H9 (cell line): ENCODE measurements around the gene IL6R. TPM values are rescaled to one million over a fixed set of nuclear protein-coding genes. Genes with fewer than 3 reads are reported as not detected.

ENCODE experiments used
- DNase-seq: peaks from one replicate; pipeline ENCODE4 v3.0.0-alpha.2; 2017
- H2AFZ ChIP-seq: one replicate; pipeline ENCODE4 v1.6.1; 2013; ENCODE audit warnings: mild to moderate bottlenecking, low read length, control low read depth, moderate library complexity
- H2AK5ac ChIP-seq: 2 replicates; pipeline ENCODE4 v1.6.1; 2013; ENCODE audit warnings: low read length, control low read depth, mixed read lengths; ENCODE audit not compliant: insufficient read length
- H2BK120ac ChIP-seq: one replicate; pipeline ENCODE4 v1.6.1; 2013; ENCODE audit warnings: low read depth, mild to moderate bottlenecking, low read length, control low read depth, inconsistent platforms; ENCODE audit not compliant: poor library complexity, severe bottlenecking
- H2BK12ac ChIP-seq: 2 replicates; pipeline ENCODE4 v1.6.1; 2013; ENCODE audit warnings: low read length, control low read depth, mixed read lengths, low read depth; ENCODE audit not compliant: insufficient read length
- H2BK15ac ChIP-seq: 2 replicates; pipeline ENCODE4 v1.6.1; 2013; ENCODE audit warnings: low read depth, low read length, control low read depth
- H2BK20ac ChIP-seq: one replicate; pipeline ENCODE4 v1.6.1; 2013; ENCODE audit warnings: low read depth, mild to moderate bottlenecking, low read length, control low read depth, inconsistent platforms; ENCODE audit not compliant: poor library complexity, severe bottlenecking
- H2BK5ac ChIP-seq: 2 replicates; pipeline ENCODE4 v1.6.1; 2013; ENCODE audit warnings: low read length, control low read depth, mixed read lengths; ENCODE audit not compliant: insufficient read length
- H3K14ac ChIP-seq: 2 replicates; pipeline ENCODE4 v1.6.1; 2013; ENCODE audit warnings: low read length, control low read depth; ENCODE audit not compliant: insufficient read depth
- H3K18ac ChIP-seq: 2 replicates; pipeline ENCODE4 v1.6.1; 2013; ENCODE audit warnings: low read depth, mild to moderate bottlenecking, mixed read lengths, low read length, control low read depth; ENCODE audit not compliant: insufficient read length
- H3K23ac ChIP-seq: 2 replicates; pipeline ENCODE4 v1.6.1; 2013; ENCODE audit warnings: low read length, control low read depth, mixed read lengths, low read depth; ENCODE audit not compliant: insufficient read length
- H3K23me2 ChIP-seq: 2 replicates; pipeline ENCODE4 v1.6.1; 2013; ENCODE audit warnings: low read depth, mild to moderate bottlenecking, mixed read lengths, low read length, control low read depth; ENCODE audit not compliant: insufficient read length, poor library complexity, severe bottlenecking
- H3K27ac ChIP-seq: 2 replicates; pipeline ENCODE4 v1.5.1; 2013; ENCODE audit warnings: low read length, control low read depth, mixed read lengths, low read depth; ENCODE audit not compliant: insufficient read length
- H3K27me3 ChIP-seq: 2 replicates; pipeline ENCODE4 v1.6.1; 2013; ENCODE audit warnings: low read length, control low read depth, inconsistent platforms; ENCODE audit not compliant: insufficient read depth
- H3K4ac ChIP-seq: 2 replicates; pipeline ENCODE4 v1.6.1; 2013; ENCODE audit warnings: low read depth, mild to moderate bottlenecking, control low read depth, inconsistent platforms, low read length, moderate library complexity
- H3K4me1 ChIP-seq: 2 replicates; pipeline ENCODE4 v1.6.1; 2013; ENCODE audit warnings: low read length, control low read depth, inconsistent platforms; ENCODE audit not compliant: insufficient read depth
- H3K4me2 ChIP-seq: 2 replicates; pipeline ENCODE4 v1.6.1; 2013; ENCODE audit warnings: low read length, control low read depth, mixed read lengths; ENCODE audit not compliant: insufficient read length, insufficient read depth
- H3K56ac ChIP-seq: 2 replicates; pipeline ENCODE4 v1.6.1; 2013; ENCODE audit warnings: low read depth, mild to moderate bottlenecking, mixed read lengths, low read length, control low read depth; ENCODE audit not compliant: insufficient read length
- H3K79me1 ChIP-seq: 2 replicates; pipeline ENCODE4 v1.6.1; 2013; ENCODE audit warnings: low read depth, mild to moderate bottlenecking, moderate library complexity, low read length, control low read depth, inconsistent platforms; ENCODE audit not compliant: insufficient read depth, poor library complexity, severe bottlenecking
- H3K79me2 ChIP-seq: 2 replicates; pipeline ENCODE4 v1.6.1; 2013; ENCODE audit warnings: low read length, control low read depth, inconsistent platforms; ENCODE audit not compliant: insufficient read depth
- H3K9ac ChIP-seq: 2 replicates; pipeline ENCODE4 v1.6.1; 2013; ENCODE audit warnings: low read length, control low read depth, mixed read lengths; ENCODE audit not compliant: insufficient read length; ENCODE audit errors: extremely low read depth
- H3K9me3 ChIP-seq: one replicate; pipeline ENCODE4 v1.6.1; 2013; ENCODE audit warnings: low read depth, low read length, inconsistent platforms; ENCODE audit not compliant: control insufficient read depth
- H3T11ph ChIP-seq: one replicate; pipeline ENCODE4 v1.6.1; 2013; ENCODE audit warnings: mild to moderate bottlenecking, low read length, control low read depth, inconsistent platforms
- H4K20me1 ChIP-seq: one replicate; pipeline ENCODE4 v1.6.1; 2013; ENCODE audit not compliant: control insufficient read depth, insufficient read length, insufficient read depth
- H4K5ac ChIP-seq: 2 replicates; pipeline ENCODE4 v1.6.1; 2013; ENCODE audit warnings: low read depth, mild to moderate bottlenecking, mixed read lengths, low read length, control low read depth; ENCODE audit not compliant: insufficient read length
- H4K8ac ChIP-seq: replicated peaks from 2 replicates; pipeline ENCODE4 v1.6.1; 2013; ENCODE audit warnings: low read length, control low read depth, mixed read lengths, low read depth; ENCODE audit not compliant: insufficient read length
- H4K91ac ChIP-seq: 2 replicates; pipeline ENCODE4 v1.6.1; 2013; ENCODE audit warnings: low read depth, mild to moderate bottlenecking, moderate library complexity, mixed read lengths, low read length, control low read depth; ENCODE audit not compliant: insufficient read length
- H3K27ac Mint-ChIP-seq, 3 experiments: 2 replicates in 2 of 3; 3 replicates in 1 of 3; pipeline ENCODE4 v1.8.0; 2020 to 2021; ENCODE audit warnings: mixed read lengths in 3 of 3, mild to moderate bottlenecking in 1 of 3, moderate library complexity in 1 of 3
- H3K27me3 Mint-ChIP-seq: 2 replicates; pipeline ENCODE4 v1.8.0; 2021; ENCODE audit warnings: low read depth, mild to moderate bottlenecking, moderate library complexity, mixed read lengths
- H3K36me3 Mint-ChIP-seq, 3 experiments: 2 replicates in 2 of 3; 3 replicates in 1 of 3; pipeline ENCODE4 v1.8.0; 2020 to 2021; ENCODE audit warnings: low read depth in 3 of 3, mixed read lengths in 3 of 3; ENCODE audit not compliant: insufficient read depth in 1 of 3
- H3K4me1 Mint-ChIP-seq, 2 experiments: 2 replicates each; pipeline ENCODE4 v1.8.0; 2020; ENCODE audit warnings: mixed read lengths in 2 of 2
- H3K4me3 Mint-ChIP-seq, 2 experiments: 2 replicates in 1 of 2; 3 replicates in 1 of 2; pipeline ENCODE4 v1.8.0; 2020 to 2021; ENCODE audit warnings: mild to moderate bottlenecking in 2 of 2, mixed read lengths in 2 of 2, moderate library complexity in 1 of 2
- H3K9me3 Mint-ChIP-seq, 2 experiments: 2 replicates in 1 of 2; 3 replicates in 1 of 2; pipeline ENCODE4 v1.8.0; 2020; ENCODE audit warnings: mild to moderate bottlenecking in 2 of 2, mixed read lengths in 2 of 2, moderate library complexity in 1 of 2
- CTCF ChIP-seq: fragments of 200-600 bp; sonication (generic); conservative IDR thresholded peaks from 3 replicates; pipeline ENCODE4 v1.8.0; 2021; ENCODE audit warnings: antibody characterized with exemption, mild to moderate bottlenecking
- WGBS: extraction: QIAGEN DNeasy Blood & Tissue Kit; methylation state at CpG from one replicate; pipeline ENCODE4 v1.1.7; 2013; ENCODE audit warnings: missing lambda C conversion rate, low lambda C conversion rate, mixed read lengths; ENCODE audit not compliant: insufficient read length; ENCODE audit errors: extremely low coverage; 5-methylcytosine and 5-hydroxymethylcytosine counted together
- total RNA-seq: library from RNA; stranded (reverse); gene quantifications from 2 replicates; pipeline ENCODE4 v1.2.1, GENCODE V29; 2021

The IL6R gene
- total RNA-seq, 1 experiment from 2014 or later, result 1.7 TPM

GRCh38 chr1:154476791-154477190 lies 71.6 kb downstream of the IL6R start:
- H4K5ac ChIP-seq, result no peak overlapping the region
- no peak overlapping the region for H2BK5ac ChIP-seq
- no peaks in the 10 kb centered on the region for H3K79me1 ChIP-seq
- no peaks in the 10 kb centered on the region for H4K20me1 ChIP-seq
- no peak overlapping the region for H2BK15ac ChIP-seq
- Mint-ChIP-seq H3K4me3 (no peak overlapping the region), H3K9me3 (no peaks in the 10 kb centered on the region), H3K27me3 (no peaks in the 10 kb centered on the region), H3K36me3 (no peaks in the 10 kb centered on the region), H3K27ac (no peak overlapping the region), H3K4me1 (peaks cover 6 to 12% of the 10 kb centered on the region in 2 experiments)
- no peak overlapping the region for H4K91ac ChIP-seq
- H3K23ac ChIP-seq, result no peak overlapping the region
- H3K4me2 ChIP-seq, result no peak overlapping the region
- no peak overlapping the region for H3K4ac ChIP-seq
- no peaks in the 10 kb centered on the region for H3K79me2 ChIP-seq
- H3K9me3 ChIP-seq, result no peaks in the 10 kb centered on the region
- H4K8ac ChIP-seq, result no peak overlapping the region
- H2BK12ac ChIP-seq, result no peak overlapping the region
- H3K9ac ChIP-seq, result no peak overlapping the region
- H2BK120ac ChIP-seq, result no peak overlapping the region
- no peak overlapping the region for H3K56ac ChIP-seq
- 0 out of 2 replicates have a peak, but pooled peaks cover 3% of the 10 kb centered on the region for H3K4me1 ChIP-seq
- no peak for TF ChIP-seq CTCF
- no peak overlapping the region for H3K14ac ChIP-seq
- no peak for DNase-seq
- no peaks in the 10 kb centered on the region for H3K27me3 ChIP-seq
- H3K27ac ChIP-seq, result no peak overlapping the region
- no peak overlapping the region for H2BK20ac ChIP-seq
- no peaks in the 10 kb centered on the region for H3K23me2 ChIP-seq
- H2AK5ac ChIP-seq, result no peak overlapping the region
- H3T11ph ChIP-seq, result no peak overlapping the region
- no peak overlapping the region for H3K18ac ChIP-seq
- no peak overlapping the region for H2AFZ ChIP-seq
- WGBS, result no CpG with 5 or more reads among the region's 1 CpG
